Activated CD4-positive, alpha-beta T cell treated with anti-CD3 and anti-CD28 coated beads, Interleukin-2, amount 10 ng/mL, durations not matched to agents 7 days and 5 days (primary cell): ENCODE measurements around the gene GRIN2D. TPM values are rescaled to one million over a fixed set of nuclear protein-coding genes. Genes with fewer than 3 reads are reported as not detected.
A peak's percentile ranks its signal among the peaks of the same experiment; 100 is the strongest.

ENCODE experiments used
- CTCF ChIA-PET: fragments of 350-600 bp; sonication (Branson Sonifier 250); formaldehyde crosslinking; loops from one replicate; lab custom pipeline; 2021; ENCODE audit warnings: antibody characterized with exemption; lab: Charles Lee
- POLR2A ChIA-PET: fragments of 350-600 bp; sonication (Branson Sonifier 250); formaldehyde crosslinking; loops from one replicate; lab custom pipeline; 2021; ENCODE audit warnings: antibody characterized with exemption; lab: Charles Lee
- DNase-seq: peaks from one replicate; pipeline ENCODE4 v3.0.0-alpha.2; 2020
- H3K27ac Mint-ChIP-seq: one replicate; pipeline ENCODE4 v1.8.0; 2021; ENCODE audit warnings: mild to moderate bottlenecking, moderate library complexity, mixed read lengths
- H3K27me3 Mint-ChIP-seq: one replicate; pipeline ENCODE4 v1.8.0; 2021; ENCODE audit warnings: mixed read lengths
- H3K36me3 Mint-ChIP-seq: one replicate; pipeline ENCODE4 v1.8.0; 2021; ENCODE audit warnings: low read depth, mixed read lengths
- H3K4me1 Mint-ChIP-seq: one replicate; pipeline ENCODE4 v1.8.0; 2021; ENCODE audit warnings: mixed read lengths
- H3K4me3 Mint-ChIP-seq: one replicate; pipeline ENCODE4 v1.8.0; 2021; ENCODE audit warnings: mild to moderate bottlenecking, moderate library complexity, mixed read lengths
- H3K9me3 Mint-ChIP-seq: one replicate; pipeline ENCODE4 v1.8.0; 2021; ENCODE audit warnings: mixed read lengths
- total RNA-seq, 2 experiments: library from RNA; stranded (reverse); gene quantifications; one replicate each; pipeline ENCODE4 v1.2.3, GENCODE V29; 2021

The GRIN2D gene
- total RNA-seq, 2 experiments from 2014 or later: 0.04 to 0.20 TPM

DNA sequence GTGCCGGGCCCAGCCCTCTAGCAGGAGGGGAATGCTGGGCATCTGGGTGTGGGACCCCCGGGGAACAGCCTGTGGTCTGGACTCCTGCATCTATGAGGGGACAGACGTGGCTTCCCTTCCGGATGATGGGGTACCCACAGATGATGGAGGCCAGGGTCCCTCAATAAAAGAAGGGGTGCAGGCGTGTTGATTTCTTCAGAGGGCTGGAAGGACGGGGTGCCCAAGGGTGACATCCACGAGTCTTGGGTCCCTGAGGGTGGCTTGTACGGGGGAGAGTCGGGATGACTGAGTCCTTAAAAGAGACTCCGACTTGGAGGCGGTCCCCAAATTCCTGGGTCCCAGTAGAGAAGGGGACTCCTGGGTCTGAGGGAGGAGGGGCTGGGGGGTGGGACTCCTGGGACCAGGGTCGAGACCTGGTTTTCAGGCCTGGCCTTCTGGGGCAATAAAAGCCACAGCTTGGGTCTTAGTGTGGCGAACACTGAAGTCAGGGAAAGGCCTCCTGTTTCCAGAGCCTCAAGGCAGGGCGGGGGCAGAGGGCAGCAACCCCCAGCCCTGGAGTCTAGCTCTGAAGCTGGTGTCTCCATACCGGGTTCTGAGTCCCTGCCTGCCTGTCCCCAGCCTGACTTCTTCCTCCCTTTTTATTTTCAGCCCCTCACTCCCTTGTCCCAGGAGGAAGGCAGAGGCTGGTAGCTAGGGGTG lies 459 bp upstream of the GRIN2D start:
- POLR2A ChIA-PET: no interaction called here
- H3K9me3 Mint-ChIP-seq: no peaks in the 10 kb centered on the region
- no peak for DNase-seq

DNA sequence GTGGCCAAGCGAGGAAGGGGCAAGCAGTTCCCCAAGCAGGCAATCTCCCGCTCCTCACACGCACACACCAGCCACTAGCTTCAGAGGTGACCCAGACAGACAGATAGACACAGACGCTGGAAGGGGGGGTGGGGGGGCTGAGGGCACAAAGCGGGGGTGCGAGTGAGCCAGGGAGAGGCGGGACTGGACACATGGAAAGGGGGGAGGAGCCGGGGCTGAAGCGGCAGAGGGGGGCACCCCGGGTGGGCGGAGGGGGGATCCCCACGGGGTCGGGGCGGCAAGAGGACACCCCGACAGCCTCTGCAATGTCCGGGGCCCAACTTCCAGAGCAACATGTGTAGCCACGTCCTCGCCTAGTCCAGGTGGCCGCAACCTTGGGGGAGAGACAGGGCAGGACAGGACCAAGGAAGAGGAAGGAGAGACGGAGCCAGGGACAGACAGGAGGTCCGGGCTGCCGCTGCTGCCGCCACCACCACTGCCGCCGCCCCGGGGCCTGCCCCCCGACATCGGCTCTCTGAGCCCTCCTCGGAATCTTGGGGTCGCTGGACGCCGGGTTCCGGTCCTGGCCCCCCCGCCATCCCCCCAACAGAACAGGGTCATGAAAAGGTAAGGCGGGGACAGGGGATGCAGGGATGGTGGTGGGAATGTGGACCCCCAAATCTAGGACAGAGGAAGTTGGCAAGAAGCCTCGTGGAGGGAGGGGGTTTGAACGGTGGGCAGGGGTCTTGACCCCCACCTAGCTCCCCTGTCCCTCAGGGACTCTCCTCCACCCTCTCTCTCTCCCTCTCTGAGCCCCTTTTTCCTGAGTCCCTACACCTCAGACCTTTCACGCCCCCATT lies 1.1 kb downstream of the GRIN2D start:
- peaks cover 55% of the 10 kb centered on the region for H3K27me3 Mint-ChIP-seq
- CTCF ChIA-PET: interaction anchor here (0.6 kb wide), 1 partner anchor 236 kb away, joined by 3 read pairs; no protein-coding TSS in a partner anchor
- no peak overlapping the region for H3K27ac Mint-ChIP-seq
- H3K9me3 Mint-ChIP-seq: no peaks in the 10 kb centered on the region
- peaks cover 36% of the 10 kb centered on the region for H3K4me1 Mint-ChIP-seq
- peaks cover 3% of the 10 kb centered on the region for H3K36me3 Mint-ChIP-seq
- POLR2A ChIA-PET: no interaction called here
- DNase-seq: no peak
- H3K4me3 Mint-ChIP-seq: no peak overlapping the region

More for the DNA sequence above, 459 bp upstream of the GRIN2D start:
- Mint-ChIP-seq H3K36me3 (peaks cover 8% of the 10 kb centered on the region), H3K4me1 (peaks cover 35% of the 10 kb centered on the region), H3K4me3 (peak overlapping the region; percentile 30), H3K27me3 (peaks cover 54% of the 10 kb centered on the region), H3K27ac (no peak overlapping the region)
- CTCF ChIA-PET: interaction anchor here (1.0 to 1.1 kb wide), 2 partner anchors 10 to 11 kb away, joined by 3 read pairs; no protein-coding TSS in a partner anchor

DNA sequence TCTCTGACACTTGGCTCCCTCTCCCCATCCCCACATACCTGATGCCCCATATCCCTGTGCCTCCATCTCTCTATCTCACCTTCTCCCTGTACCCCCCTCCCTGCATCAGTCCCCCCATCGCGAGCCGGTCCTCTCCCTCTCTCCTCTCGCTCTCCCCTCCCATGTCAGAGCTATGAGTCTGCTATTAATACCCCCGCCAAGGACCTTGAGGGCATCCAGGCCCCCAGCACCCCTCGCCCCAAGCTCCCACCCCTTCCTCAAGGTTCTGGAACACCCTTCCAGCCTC lies 1.6 kb downstream of the GRIN2D start:
- H3K27ac Mint-ChIP-seq: no peak overlapping the region
- POLR2A ChIA-PET: no interaction called here
- peaks cover 3% of the 10 kb centered on the region for H3K36me3 Mint-ChIP-seq
- H3K4me3 Mint-ChIP-seq: no peak overlapping the region
- no peak for DNase-seq
- CTCF ChIA-PET: no interaction called here
- H3K9me3 Mint-ChIP-seq: no peaks in the 10 kb centered on the region
- H3K4me1 Mint-ChIP-seq: peaks cover 39% of the 10 kb centered on the region
- H3K27me3 Mint-ChIP-seq: peaks cover 55% of the 10 kb centered on the region

DNA sequence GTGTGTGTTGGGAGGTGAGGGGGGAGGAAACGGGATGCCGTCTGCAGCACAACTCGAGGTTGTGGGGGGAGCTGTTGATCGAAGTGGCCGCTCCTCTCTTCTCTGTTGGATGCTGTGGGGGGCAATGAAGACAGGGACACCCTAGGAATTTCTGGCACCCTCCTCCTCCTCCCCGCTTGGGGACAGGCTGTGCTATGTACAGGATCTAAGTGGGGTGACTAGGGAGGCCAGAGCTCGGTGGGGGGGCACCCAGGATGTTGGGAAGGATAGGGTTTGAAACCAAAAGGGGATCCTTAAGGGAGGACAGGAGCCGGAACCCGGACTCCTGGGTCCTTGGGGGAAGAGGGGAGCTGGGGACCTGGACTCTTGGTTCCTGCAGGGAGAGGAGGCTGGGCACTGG lies 2.0 kb downstream of the GRIN2D start:
- Mint-ChIP-seq H3K36me3 (peaks cover 3% of the 10 kb centered on the region), H3K27me3 (peaks cover 55% of the 10 kb centered on the region), H3K9me3 (no peaks in the 10 kb centered on the region), H3K4me1 (peaks cover 39% of the 10 kb centered on the region), H3K4me3 (no peak overlapping the region), H3K27ac (no peak overlapping the region)
- CTCF ChIA-PET: no interaction called here
- DNase-seq: no peak
- POLR2A ChIA-PET: no interaction called here

DNA sequence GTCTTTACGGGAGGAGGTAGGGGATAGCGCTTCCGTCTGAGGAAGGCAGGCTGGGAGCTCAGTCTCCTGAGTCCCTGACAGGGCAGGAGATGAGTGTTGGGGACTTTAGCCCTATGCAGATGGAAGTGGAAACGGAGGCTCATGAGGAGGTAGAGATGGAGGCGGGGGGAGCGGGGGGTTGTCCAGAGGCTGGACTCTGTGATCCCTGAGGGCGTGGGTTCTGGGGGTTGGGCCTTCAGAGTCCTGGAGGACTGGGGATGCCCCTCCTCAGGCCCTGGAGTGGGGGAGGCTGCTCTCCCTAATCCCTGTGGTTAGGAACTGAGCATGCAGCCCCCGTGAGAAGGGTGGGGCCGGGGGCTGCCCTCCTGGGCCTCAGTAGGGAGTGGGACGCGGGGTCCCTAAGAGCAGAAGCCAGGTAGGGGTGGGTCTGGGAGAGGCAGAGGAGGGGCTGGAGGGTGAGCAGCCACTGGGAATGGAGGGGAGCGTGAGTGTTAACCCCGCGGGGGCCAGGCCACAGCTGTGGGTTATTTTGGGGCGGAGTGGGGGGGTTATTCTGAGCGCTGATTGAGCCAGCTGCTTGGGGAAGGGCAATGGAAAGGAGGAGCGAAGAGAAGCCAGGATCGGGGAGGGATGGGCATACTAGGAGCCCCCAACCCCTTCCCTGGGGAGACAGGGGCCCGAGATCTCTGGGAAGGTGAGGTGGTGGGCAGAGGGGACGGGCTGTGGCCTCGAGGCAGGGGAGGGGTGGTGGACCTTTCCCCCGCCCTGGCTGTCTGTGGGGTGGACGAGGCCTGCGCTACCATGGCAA lies 2.8 kb downstream of the GRIN2D start:
- Mint-ChIP-seq H3K9me3 (no peaks in the 10 kb centered on the region), H3K27me3 (peaks cover 56% of the 10 kb centered on the region), H3K4me3 (no peak overlapping the region), H3K4me1 (peaks cover 40% of the 10 kb centered on the region), H3K36me3 (peaks cover 3% of the 10 kb centered on the region), H3K27ac (no peak overlapping the region)
- DNase-seq: no peak
- ChIA-PET POLR2A (no interaction called here), CTCF (no interaction called here)

DNA sequence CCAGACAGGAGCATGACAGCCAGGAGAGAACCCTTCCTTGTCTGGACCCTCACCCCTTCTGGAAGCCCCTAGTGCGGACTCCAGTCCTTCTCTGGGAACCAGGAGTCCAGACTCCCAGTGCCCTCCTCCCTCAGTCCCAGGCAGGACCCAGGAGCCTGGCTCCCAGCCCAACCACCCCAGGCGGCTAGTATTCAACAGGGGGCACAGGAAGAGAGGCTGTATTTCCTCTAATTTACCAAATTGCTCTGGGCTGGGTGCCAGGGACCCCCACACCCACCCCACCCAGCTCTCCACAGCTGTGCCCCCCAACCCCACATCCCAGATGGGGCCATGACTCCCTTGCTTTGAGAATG lies 3.3 kb downstream of the GRIN2D start:
- no peak for DNase-seq
- no peaks in the 10 kb centered on the region for H3K9me3 Mint-ChIP-seq
- H3K27me3 Mint-ChIP-seq: peaks cover 56% of the 10 kb centered on the region
- peaks cover 36% of the 10 kb centered on the region for H3K4me1 Mint-ChIP-seq
- peak overlapping the region; percentile 77 for H3K4me3 Mint-ChIP-seq
- H3K27ac Mint-ChIP-seq: no peak overlapping the region
- CTCF ChIA-PET: no interaction called here
- H3K36me3 Mint-ChIP-seq: peaks cover 3% of the 10 kb centered on the region
- POLR2A ChIA-PET: no interaction called here

DNA sequence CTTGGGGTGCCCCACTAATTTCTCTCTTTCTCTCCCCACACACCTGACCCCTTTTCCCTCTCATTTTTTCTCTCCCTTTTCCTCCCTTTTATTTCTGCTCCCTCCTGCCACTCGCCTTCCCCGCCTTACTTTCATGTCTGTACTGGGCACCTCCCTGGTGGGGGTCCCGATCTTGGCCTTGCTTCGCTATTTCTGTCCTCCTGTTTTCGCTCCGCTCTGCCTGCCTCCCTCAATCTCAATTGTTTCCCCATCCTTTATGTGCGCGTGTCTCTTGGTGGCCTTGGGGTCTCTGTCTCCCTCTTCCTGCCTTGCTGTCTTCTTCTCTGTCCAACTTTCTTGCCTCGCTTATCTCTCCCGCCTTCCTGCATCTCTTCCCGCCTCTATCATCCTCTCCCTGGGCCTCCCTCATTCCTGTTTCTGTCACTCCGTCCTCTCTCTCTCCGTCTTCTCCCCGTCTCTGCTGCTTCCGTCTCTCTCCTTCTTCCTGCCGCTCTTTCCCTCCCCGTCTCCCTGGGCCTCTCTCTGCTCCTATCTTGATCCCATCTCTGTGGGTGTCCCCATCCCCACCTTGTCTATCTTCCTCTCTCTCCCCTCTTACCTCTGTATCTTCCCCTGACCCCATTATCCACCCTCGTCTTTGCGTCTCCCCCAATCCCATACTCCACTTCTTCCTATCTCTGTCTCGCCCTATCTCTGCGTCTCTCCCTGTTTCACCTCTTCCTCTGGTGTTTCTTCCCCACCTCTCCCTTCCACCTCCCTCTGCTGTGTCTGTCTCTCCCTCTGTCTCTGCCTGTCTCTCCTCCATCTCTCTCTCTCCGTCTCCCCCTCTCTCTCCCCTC lies 4.0 kb downstream of the GRIN2D start:
- CTCF ChIA-PET: no interaction called here
- peaks cover 3% of the 10 kb centered on the region for H3K36me3 Mint-ChIP-seq
- peak overlapping the region; percentile 77 for H3K4me3 Mint-ChIP-seq
- DNase-seq: no peak
- peaks cover 54% of the 10 kb centered on the region for H3K27me3 Mint-ChIP-seq
- peak overlapping the region; percentile 94 for H3K27ac Mint-ChIP-seq
- H3K4me1 Mint-ChIP-seq: peaks cover 34% of the 10 kb centered on the region
- H3K9me3 Mint-ChIP-seq: no peaks in the 10 kb centered on the region
- POLR2A ChIA-PET: no interaction called here

DNA sequence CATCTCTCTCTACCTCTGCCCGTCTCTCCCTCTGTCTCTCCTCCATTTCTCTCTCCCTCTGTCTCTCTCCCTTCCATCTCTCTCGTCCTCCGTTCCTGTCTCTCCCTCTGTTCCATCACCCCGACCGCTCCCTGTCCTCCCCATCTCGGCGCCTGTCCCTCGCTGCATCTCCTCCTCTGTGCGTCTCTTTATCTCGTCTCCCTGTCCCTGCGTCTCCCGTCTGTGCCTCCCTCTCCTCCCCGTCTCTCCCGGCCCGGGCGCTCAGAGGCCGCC lies 4.6 kb downstream of the GRIN2D start:
- peak overlapping the region; percentile 77 for H3K4me3 Mint-ChIP-seq
- no peak for DNase-seq
- H3K36me3 Mint-ChIP-seq: peaks cover 3% of the 10 kb centered on the region
- CTCF ChIA-PET: interaction anchor here (1.0 kb wide), 1 partner anchor 84 kb away, joined by 3 read pairs; no protein-coding TSS in a partner anchor
- POLR2A ChIA-PET: no interaction called here
- H3K27me3 Mint-ChIP-seq: peaks cover 48% of the 10 kb centered on the region
- H3K27ac Mint-ChIP-seq: peak overlapping the region; percentile 94
- H3K4me1 Mint-ChIP-seq: peaks cover 32% of the 10 kb centered on the region
- no peaks in the 10 kb centered on the region for H3K9me3 Mint-ChIP-seq

DNA sequence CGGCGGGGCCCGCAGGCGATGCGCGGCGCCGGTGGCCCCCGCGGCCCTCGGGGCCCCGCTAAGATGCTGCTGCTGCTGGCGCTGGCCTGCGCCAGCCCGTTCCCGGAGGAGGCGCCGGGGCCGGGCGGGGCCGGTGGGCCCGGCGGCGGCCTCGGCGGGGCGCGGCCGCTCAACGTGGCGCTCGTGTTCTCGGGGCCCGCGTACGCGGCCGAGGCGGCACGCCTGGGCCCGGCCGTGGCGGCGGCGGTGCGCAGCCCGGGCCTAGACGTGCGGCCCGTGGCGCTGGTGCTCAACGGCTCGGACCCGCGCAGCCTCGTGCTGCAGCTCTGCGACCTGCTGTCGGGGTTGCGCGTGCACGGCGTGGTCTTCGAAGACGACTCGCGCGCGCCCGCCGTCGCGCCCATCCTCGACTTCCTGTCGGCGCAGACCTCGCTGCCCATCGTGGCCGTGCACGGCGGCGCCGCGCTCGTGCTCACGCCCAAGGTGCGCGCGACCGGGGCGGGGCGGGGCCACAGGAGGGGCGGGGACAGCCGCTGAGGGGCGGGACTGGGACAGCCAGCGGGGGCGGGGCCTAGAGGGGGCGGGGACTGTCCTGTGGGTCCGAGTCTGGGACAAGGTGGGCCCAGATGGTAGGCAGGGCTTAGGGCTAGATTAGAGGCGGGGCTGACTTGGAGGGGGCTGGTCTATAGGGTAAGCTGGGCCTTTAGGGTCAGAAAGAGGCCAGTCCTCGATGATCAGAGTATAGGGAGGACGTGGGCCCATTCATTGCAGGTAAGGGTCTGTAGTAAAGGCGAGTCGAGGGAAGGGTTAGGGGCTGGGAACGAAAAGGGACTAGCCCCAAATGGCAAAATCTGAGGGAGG lies 5.1 kb downstream of the GRIN2D start:
- CTCF ChIA-PET: interaction anchor here (1.0 to 4.9 kb wide), 2 partner anchors 7 to 85 kb away, joined by 3 to 25 read pairs; partner anchors contain the start of gene KDELR1

DNA sequence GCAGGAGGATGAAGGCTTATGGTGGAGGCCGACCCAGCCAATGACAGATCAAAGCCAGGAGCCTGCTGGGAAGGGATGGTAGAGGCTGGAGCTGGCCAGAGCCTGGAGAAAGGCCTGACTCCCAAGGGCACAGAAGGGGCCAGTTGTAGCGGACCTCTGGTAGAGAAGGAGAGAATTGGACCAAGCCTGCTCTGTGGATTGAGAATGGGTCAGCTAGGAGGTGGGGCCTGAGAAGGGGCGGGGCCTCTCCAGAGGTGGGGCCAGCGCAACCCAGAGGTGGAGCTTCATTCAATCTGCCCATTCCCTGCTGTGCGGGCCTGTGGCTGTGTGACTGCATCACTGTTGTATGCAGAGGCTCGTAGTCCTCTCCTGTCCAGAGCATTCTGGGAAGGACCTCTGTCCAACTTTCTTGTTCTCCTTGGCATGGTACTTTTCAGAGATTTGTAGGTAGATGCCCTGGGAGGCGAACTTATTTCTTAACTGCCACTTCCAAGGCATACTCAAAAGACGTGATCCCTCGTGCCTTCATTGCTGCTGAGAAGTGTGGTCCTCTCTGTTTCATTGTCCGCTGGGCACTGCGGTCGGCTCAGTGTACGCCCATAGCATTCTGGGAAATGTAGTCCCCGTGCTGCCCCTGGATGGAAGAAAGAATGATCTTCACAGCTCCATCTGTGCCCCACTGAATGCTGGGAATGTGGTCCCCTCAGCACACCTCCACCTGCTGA lies 6.7 kb downstream of the GRIN2D start:
- H3K4me1 Mint-ChIP-seq: peaks cover 30% of the 10 kb centered on the region
- DNase-seq: no peak
- POLR2A ChIA-PET: no interaction called here
- CTCF ChIA-PET: interaction anchor here (0.6 to 4.9 kb wide), 3 partner anchors 9 to 106 kb away, joined by 3 to 25 read pairs (median 3); partner anchors contain the start of gene KDELR1
- H3K9me3 Mint-ChIP-seq: no peaks in the 10 kb centered on the region
- H3K27me3 Mint-ChIP-seq: peaks cover 32% of the 10 kb centered on the region
- H3K4me3 Mint-ChIP-seq: no peak overlapping the region
- no peak overlapping the region for H3K27ac Mint-ChIP-seq
- H3K36me3 Mint-ChIP-seq: peaks cover 3% of the 10 kb centered on the region

More for the DNA sequence above, 5.1 kb downstream of the GRIN2D start:
- Mint-ChIP-seq H3K4me3 (peak overlapping the region; percentile 77), H3K36me3 (peaks cover 3% of the 10 kb centered on the region), H3K4me1 (peaks cover 35% of the 10 kb centered on the region), H3K9me3 (no peaks in the 10 kb centered on the region), H3K27me3 (peaks cover 45% of the 10 kb centered on the region), H3K27ac (peak overlapping the region; percentile 12)
- POLR2A ChIA-PET: no interaction called here
- DNase-seq: peak; percentile 86

DNA sequence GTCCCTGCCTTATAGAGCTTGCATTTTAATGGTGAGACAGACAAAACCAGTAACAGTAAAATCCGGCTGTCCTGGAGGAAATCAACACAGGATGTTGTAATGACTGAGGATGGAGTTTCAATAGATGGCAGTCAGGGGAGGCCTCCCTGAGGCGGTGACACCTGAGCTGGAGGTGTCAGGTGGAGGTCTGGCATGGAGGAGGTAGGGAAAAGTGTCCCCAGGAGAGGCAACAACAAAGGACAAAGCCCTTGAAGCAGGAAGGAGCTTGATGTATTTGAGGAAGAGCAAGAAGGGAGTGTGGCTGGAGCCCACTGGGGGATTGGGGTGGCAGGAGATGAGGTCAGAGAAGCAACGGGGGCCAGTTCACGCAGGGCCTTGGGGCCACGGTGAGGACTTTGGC lies 7.8 kb downstream of the GRIN2D start:
- no peak overlapping the region for H3K4me3 Mint-ChIP-seq
- H3K27me3 Mint-ChIP-seq: peaks cover 24% of the 10 kb centered on the region
- DNase-seq: no peak
- POLR2A ChIA-PET: no interaction called here
- no peak overlapping the region for H3K27ac Mint-ChIP-seq
- H3K36me3 Mint-ChIP-seq: peaks cover 3% of the 10 kb centered on the region
- peaks cover 30% of the 10 kb centered on the region for H3K4me1 Mint-ChIP-seq
- CTCF ChIA-PET: interaction anchor here (0.8 to 4.9 kb wide), 3 partner anchors 10 to 105 kb away, joined by 3 to 25 read pairs (median 3); partner anchors contain the start of gene KDELR1
- H3K9me3 Mint-ChIP-seq: no peaks in the 10 kb centered on the region
